ENCODE results near the gene ZFYVE19.

Gene ZFYVE19

DNA sequence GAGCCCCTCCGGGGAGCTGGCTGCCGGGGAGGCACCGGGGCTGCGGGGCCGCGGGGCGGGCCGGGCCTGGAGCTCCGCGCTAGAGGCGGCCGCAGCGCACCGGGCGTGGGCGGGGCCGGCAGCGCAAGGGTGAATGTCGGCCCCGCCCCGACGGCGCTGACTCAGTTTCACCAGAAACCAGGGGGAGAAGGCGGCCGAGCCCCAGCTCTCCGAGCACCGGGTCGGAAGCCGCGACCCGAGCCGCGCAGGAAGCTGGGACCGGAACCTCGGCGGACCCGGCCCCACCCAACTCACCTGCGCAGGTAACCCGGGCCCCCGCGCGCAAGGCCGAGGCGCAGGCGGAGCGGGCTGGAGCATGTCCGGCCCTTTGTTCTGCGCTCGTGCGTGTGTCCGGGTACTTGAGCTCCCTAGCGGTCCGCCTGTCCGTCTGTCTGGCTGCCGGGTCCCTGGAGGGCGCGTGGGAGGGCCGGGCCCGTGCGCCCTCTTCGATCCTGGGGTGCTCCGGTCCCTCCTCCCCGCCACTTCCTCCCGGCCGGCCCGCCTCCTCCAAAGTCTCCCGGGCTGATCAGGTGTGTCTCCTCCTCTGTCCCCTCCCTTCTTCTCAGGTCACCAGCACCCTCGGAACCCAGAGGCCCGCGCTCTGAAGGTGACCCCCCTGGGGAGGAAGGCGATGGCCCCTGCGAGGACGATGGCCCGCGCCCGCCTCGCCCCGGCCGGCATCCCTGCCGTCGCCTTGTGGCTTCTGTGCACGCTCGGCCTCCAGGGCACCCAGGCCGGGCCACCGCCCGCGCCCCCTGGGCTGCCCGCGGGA, 37.2 kb downstream of the ZFYVE19 start, which contains the start of gene SPINT1:
Gene SPINT1 (plus strand): TSS at position 164 of the 811 bp plus-strand sequence. CDS start 507 bp downstream, at position 671.
- Mint-ChIP-seq H3K4me3 (peak within 1 kb of the TSS; percentile 86), H3K9me3 (no peaks in the 10 kb centered on the region)
- DNase-seq: peak; percentile 65

DNA sequence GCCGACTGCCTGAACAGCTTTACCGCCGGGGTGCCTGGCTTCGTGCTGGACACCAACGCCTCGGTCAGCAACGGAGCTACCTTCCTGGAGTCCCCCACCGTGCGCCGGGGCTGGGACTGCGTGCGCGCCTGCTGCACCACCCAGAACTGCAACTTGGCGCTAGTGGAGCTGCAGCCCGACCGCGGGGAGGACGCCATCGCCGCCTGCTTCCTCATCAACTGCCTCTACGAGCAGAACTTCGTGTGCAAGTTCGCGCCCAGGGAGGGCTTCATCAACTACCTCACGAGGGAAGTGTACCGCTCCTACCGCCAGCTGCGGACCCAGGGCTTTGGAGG, 37.8 kb downstream of the ZFYVE19 start:
- peaks cover 46% of the 10 kb centered on the region for H3K4me1 Mint-ChIP-seq

More for the DNA sequence above, 37.2 kb downstream of the ZFYVE19 start, which contains the start of gene SPINT1:
- Mint-ChIP-seq H3K27me3 (ENCODE audit: low read depth, poor library complexity) (peaks cover 71% of the 10 kb centered on the region), H3K36me3 (ENCODE audit: low read depth) (no peaks in the 10 kb centered on the region), H3K4me1 (peaks cover 46% of the 10 kb centered on the region), H3K27ac (peak within 1 kb of the TSS; percentile 83)
- TF ChIP-seq, protein P1, sequence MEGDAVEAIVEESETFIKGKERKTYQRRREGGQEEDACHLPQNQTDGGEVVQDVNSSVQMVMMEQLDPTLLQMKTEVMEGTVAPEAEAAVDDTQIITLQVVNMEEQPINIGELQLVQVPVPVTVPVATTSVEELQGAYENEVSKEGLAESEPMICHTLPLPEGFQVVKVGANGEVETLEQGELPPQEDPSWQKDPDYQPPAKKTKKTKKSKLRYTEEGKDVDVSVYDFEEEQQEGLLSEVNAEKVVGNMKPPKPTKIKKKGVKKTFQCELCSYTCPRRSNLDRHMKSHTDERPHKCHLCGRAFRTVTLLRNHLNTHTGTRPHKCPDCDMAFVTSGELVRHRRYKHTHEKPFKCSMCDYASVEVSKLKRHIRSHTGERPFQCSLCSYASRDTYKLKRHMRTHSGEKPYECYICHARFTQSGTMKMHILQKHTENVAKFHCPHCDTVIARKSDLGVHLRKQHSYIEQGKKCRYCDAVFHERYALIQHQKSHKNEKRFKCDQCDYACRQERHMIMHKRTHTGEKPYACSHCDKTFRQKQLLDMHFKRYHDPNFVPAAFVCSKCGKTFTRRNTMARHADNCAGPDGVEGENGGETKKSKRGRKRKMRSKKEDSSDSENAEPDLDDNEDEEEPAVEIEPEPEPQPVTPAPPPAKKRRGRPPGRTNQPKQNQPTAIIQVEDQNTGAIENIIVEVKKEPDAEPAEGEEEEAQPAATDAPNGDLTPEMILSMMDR (IDR thresholded peaks at IDR 0.05): no peak

DNA sequence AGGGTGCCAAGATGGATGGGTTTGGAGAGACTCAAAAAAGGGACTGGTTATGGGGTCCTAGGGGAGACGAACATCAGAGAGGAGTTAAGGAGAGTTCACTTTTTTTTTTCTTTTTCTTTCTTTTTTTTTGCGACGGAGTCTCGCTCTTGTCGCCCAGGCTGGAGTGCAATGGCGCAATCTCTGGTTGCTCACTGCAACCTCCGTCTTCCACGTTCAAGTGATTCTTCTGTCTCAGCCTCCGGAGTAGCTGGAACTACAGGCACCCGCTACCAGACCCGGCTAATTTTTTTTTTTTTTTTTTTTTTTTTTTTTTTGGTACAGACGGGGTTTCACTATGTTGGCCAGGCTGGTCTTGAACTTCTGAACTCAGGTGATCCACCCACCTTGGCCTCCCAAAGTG, 38.1 kb downstream of the ZFYVE19 start:
- peak overlapping the region; percentile 83 for H3K27ac Mint-ChIP-seq
- H3K9me3 Mint-ChIP-seq: no peaks in the 10 kb centered on the region
- H3K36me3 Mint-ChIP-seq (ENCODE audit: low read depth): no peaks in the 10 kb centered on the region
- DNase-seq: no peak
- peaks cover 64% of the 10 kb centered on the region for H3K27me3 Mint-ChIP-seq (ENCODE audit: low read depth, poor library complexity)
- TF ChIP-seq, protein P1 (IDR thresholded peaks at IDR 0.05): no peak
- peak overlapping the region; percentile 86 for H3K4me3 Mint-ChIP-seq
- H3K4me1 Mint-ChIP-seq: peaks cover 46% of the 10 kb centered on the region

More for the DNA sequence above, 37.8 kb downstream of the ZFYVE19 start:
- no peak for DNase-seq
- no peaks in the 10 kb centered on the region for H3K36me3 Mint-ChIP-seq (ENCODE audit: low read depth)
- TF ChIP-seq, protein P1 (IDR thresholded peaks at IDR 0.05): no peak
- peaks cover 67% of the 10 kb centered on the region for H3K27me3 Mint-ChIP-seq (ENCODE audit: low read depth, poor library complexity)
- H3K27ac Mint-ChIP-seq: peak overlapping the region; percentile 83
- H3K9me3 Mint-ChIP-seq: no peaks in the 10 kb centered on the region
- peak overlapping the region; percentile 86 for H3K4me3 Mint-ChIP-seq

DNA sequence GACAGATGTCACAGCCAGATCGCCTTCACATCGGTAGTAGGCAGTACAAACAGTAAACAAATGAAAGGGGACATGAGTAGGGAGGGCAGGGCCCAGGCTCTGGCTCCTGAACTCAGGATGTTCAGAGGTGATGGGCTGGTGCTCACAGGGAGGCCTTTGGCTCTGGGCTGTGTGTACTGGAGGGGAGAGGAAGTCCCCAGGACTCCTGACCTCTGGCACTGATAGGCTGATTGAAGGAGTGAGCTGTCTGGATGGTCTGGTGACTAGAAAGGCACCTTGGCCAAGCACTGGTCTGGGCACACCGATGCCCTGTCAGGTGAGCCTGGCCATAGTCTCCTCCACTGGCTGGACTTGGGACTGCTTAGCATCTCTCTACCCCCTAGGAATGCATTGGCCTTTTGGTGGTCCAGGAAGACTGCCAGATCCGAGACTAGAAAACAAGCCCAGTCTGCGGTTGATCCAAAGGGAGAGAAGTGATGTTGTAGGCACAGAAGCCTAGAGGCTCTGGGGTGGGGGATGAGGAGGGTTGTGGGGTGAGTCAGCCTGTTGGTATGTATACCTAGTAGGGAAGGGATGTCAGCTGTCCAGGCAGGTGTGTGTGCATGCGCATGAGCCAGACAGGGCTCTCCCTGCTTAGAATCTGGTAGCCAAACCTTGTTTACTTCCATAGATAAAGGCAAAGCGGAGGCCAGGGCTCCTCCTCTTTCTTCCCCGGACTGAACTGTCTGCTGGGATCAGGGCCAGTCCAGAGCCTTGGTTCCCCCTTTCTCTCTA, 38.8 kb downstream of the ZFYVE19 start:
- no peak for DNase-seq
- peaks cover 50% of the 10 kb centered on the region for H3K4me1 Mint-ChIP-seq
- peaks cover 59% of the 10 kb centered on the region for H3K27me3 Mint-ChIP-seq (ENCODE audit: low read depth, poor library complexity)
- no peak overlapping the region for H3K27ac Mint-ChIP-seq
- TF ChIP-seq, protein P1 (IDR thresholded peaks at IDR 0.05): no peak
- H3K9me3 Mint-ChIP-seq: no peaks in the 10 kb centered on the region
- peak overlapping the region; percentile 42 for H3K4me3 Mint-ChIP-seq
- no peaks in the 10 kb centered on the region for H3K36me3 Mint-ChIP-seq (ENCODE audit: low read depth)

DNA sequence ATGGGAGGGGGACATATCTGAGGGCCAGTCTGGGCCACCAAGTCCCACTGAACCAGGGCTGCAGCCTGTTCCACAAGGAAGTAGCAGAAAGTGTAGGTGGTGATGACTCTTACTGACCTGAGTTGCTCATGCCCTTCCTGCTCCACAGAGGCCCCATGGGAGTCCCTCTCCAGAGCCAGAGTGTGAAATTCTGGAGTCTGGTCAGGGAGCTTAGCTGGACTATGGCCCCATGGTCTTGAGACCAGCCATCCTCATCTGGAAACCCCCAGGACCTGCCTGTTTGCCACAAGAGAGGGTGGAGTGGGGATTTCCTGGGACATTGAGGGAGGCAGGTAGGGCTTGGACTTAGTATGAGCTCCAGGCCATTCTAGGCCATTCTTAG, 39.9 kb downstream of the ZFYVE19 start:
- TF ChIP-seq, protein P1 (IDR thresholded peaks at IDR 0.05): no peak
- Mint-ChIP-seq H3K27me3 (ENCODE audit: low read depth, poor library complexity) (peaks cover 48% of the 10 kb centered on the region), H3K27ac (no peak overlapping the region), H3K4me3 (peak overlapping the region; percentile 43), H3K9me3 (no peaks in the 10 kb centered on the region), H3K36me3 (ENCODE audit: low read depth) (no peaks in the 10 kb centered on the region), H3K4me1 (peaks cover 59% of the 10 kb centered on the region)
- no peak for DNase-seq
